ENCODE data around the gene HUNK.

The HUNK gene

DNA sequence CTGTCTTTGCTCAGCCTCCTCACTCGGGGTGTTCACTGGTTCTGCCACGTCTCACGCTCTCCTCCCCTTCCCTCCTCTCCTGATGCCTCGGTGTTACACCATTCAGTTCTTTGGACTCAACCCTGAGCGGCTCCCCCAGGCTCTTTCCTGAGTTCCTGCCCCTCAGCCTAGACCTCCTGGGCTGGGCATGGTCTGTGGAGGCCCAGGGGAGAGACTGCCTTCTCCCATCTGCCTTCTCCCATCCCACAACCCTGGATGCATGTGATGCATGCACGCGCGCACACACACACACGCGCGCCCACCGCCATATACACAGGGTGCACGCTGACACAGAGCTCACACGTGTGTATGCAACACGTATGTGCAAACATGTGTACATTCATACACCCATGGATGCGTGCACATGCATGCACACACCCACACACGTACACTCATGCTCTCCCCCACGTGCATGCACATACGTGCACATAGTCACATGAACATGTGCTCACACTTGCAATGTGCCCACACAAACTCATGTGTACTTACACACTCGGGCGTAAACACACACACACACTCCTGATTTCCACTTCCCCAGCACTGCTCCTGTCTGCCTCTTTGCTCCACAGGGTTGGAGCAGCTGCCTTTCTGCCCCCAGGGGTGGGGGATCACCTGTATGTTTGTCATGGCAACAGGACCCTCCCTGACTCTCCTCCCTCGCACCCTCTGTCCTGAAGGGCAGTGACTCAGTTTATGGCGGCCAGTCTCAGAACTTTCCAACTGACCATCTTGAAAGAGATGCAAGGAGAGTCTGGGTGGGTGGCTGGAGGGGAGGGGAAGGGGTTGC lies 59.0 kb downstream of the HUNK start:
- ATAC-seq, result no peak
- no peak for TF ChIP-seq ARNTL (CRISPR knock-in tag; IDR thresholded peaks at IDR 0.05; ENCODE audit: borderline replicate concordance, low read depth)
- no peak for TF ChIP-seq ZFP30 (CRISPR knock-in tag; IDR thresholded peaks at IDR 0.05)
- TF ChIP-seq GLIS3 (CRISPR knock-in tag; IDR thresholded peaks at IDR 0.05), result no peak
- no peak for TF ChIP-seq CSRNP3 (CRISPR knock-in tag; IDR thresholded peaks at IDR 0.05)
- TF ChIP-seq ESRRG (CRISPR knock-in tag; IDR thresholded peaks at IDR 0.05), result no peak
- no peak for TF ChIP-seq PPARA (CRISPR knock-in tag; IDR thresholded peaks at IDR 0.05; ENCODE audit: borderline replicate concordance)
- no peak for TF ChIP-seq OSR1 (CRISPR knock-in tag; IDR thresholded peaks at IDR 0.05)
- no peak for TF ChIP-seq ZC3H10 (CRISPR knock-in tag; IDR thresholded peaks at IDR 0.05)
- TF ChIP-seq CSDC2 (CRISPR knock-in tag; IDR thresholded peaks at IDR 0.05), result no peak
- no peak for TF ChIP-seq TCF4 (CRISPR knock-in tag; IDR thresholded peaks at IDR 0.05; ENCODE audit: borderline replicate concordance)
- TF ChIP-seq ZNF8 (CRISPR knock-in tag; IDR thresholded peaks at IDR 0.05), result no peak
- TF ChIP-seq ZNF70 (CRISPR knock-in tag; IDR thresholded peaks at IDR 0.05), result no peak
- TF ChIP-seq ZNF565 (CRISPR knock-in tag; conservative IDR thresholded peaks at IDR 0.05; ENCODE audit: low read depth), result no peak
- no peak for TF ChIP-seq ZFP3 (CRISPR knock-in tag; IDR thresholded peaks at IDR 0.05)
- no peak for TF ChIP-seq TSHZ2 (CRISPR knock-in tag; IDR thresholded peaks at IDR 0.05)

- TF ChIP-seq CSDC2 (CRISPR knock-in tag; IDR thresholded peaks at IDR 0.05) (no peak), ARNTL (CRISPR knock-in tag; IDR thresholded peaks at IDR 0.05; ENCODE audit: borderline replicate concordance, low read depth) (no peak), ISL1 (CRISPR knock-in tag; IDR thresholded peaks at IDR 0.05) (no peak), SNAI2 (CRISPR knock-in tag; IDR thresholded peaks at IDR 0.05) (no peak), BACH2 (CRISPR knock-in tag; IDR thresholded peaks at IDR 0.05; ENCODE audit: borderline replicate concordance) (no peak), RARB (CRISPR knock-in tag; IDR thresholded peaks at IDR 0.05) (no peak), PPARA (CRISPR knock-in tag; IDR thresholded peaks at IDR 0.05; ENCODE audit: borderline replicate concordance) (no peak), ZNF8 (CRISPR knock-in tag; IDR thresholded peaks at IDR 0.05) (no peak), CSRNP3 (CRISPR knock-in tag; IDR thresholded peaks at IDR 0.05) (no peak), ZNF565 (CRISPR knock-in tag; conservative IDR thresholded peaks at IDR 0.05; ENCODE audit: low read depth) (no peak), TSHZ2 (CRISPR knock-in tag; IDR thresholded peaks at IDR 0.05) (no peak), GLIS3 (CRISPR knock-in tag; IDR thresholded peaks at IDR 0.05) (no peak), TOX (CRISPR knock-in tag; IDR thresholded peaks at IDR 0.05; ENCODE audit: borderline replicate concordance) (no peak), ZFP3 (CRISPR knock-in tag; IDR thresholded peaks at IDR 0.05) (no peak), ZFP30 (CRISPR knock-in tag; IDR thresholded peaks at IDR 0.05) (no peak)
- TF ChIP-seq, protein P1, sequence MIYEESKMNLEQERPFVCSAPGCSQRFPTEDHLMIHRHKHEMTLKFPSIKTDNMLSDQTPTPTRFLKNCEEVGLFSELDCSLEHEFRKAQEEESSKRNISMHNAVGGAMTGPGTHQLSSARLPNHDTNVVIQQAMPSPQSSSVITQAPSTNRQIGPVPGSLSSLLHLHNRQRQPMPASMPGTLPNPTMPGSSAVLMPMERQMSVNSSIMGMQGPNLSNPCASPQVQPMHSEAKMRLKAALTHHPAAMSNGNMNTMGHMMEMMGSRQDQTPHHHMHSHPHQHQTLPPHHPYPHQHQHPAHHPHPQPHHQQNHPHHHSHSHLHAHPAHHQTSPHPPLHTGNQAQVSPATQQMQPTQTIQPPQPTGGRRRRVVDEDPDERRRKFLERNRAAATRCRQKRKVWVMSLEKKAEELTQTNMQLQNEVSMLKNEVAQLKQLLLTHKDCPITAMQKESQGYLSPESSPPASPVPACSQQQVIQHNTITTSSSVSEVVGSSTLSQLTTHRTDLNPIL (CRISPR knock-in tag; IDR thresholded peaks at IDR 0.05; ENCODE audit: low read depth), result no peak
- TF ChIP-seq, protein P2, sequence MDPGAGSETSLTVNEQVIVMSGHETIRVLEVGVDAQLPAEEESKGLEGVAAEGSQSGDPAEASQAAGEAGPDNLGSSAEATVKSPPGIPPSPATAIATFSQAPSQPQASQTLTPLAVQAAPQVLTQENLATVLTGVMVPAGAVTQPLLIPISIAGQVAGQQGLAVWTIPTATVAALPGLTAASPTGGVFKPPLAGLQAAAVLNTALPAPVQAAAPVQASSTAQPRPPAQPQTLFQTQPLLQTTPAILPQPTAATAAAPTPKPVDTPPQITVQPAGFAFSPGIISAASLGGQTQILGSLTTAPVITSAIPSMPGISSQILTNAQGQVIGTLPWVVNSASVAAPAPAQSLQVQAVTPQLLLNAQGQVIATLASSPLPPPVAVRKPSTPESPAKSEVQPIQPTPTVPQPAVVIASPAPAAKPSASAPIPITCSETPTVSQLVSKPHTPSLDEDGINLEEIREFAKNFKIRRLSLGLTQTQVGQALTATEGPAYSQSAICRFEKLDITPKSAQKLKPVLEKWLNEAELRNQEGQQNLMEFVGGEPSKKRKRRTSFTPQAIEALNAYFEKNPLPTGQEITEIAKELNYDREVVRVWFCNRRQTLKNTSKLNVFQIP (CRISPR knock-in tag; IDR thresholded peaks at IDR 0.05; ENCODE audit: borderline replicate concordance, low read depth), result no peak
- ATAC-seq, result no peak
These were observed 59.6 kb downstream of the HUNK start for GRCh38 chr21:31932470-31932764.

All from SK-N-SH treated with all-trans-retinoic acid at 6 μM for 48 hours (cell line).